WTC11 (cell line): ENCODE measurements around the gene PRMT9. TPM values are rescaled to one million over a fixed set of nuclear protein-coding genes. Genes with fewer than 3 reads are reported as not detected.

Experiments used
- ATAC-seq: fragments of 200-7000 bp; cut with Tn5 transposase; 2 replicates; pipeline ENCODE4 v1.10.0; 2021; ENCODE audit warnings: mild to moderate bottlenecking, moderate library complexity
- CTCF ChIA-PET: fragments of 300-600 bp; sonication (Branson Sonifier 250); formaldehyde crosslinking; loops from one replicate; lab custom pipeline; 2021; ENCODE audit warnings: antibody characterized with exemption; lab: Charles Lee
- POLR2A ChIA-PET: fragments of 350-600 bp; sonication (Branson Sonifier 250); formaldehyde crosslinking; loops from one replicate; lab custom pipeline; 2021; ENCODE audit warnings: antibody characterized with exemption; lab: Charles Lee
- DNase-seq: peaks from one replicate; pipeline ENCODE4 v3.0.0; 2021; ENCODE audit warnings: low spot score
- H3K27ac Mint-ChIP-seq: 2 replicates; pipeline ENCODE4 v1.8.0; 2021; ENCODE audit warnings: mixed read lengths
- H3K27me3 Mint-ChIP-seq: 2 replicates; pipeline ENCODE4 v1.8.0; 2021; ENCODE audit warnings: low read depth, mild to moderate bottlenecking, moderate library complexity, mixed read lengths
- H3K36me3 Mint-ChIP-seq: 2 replicates; pipeline ENCODE4 v1.8.0; 2021; ENCODE audit warnings: mixed read lengths
- H3K4me1 Mint-ChIP-seq: 2 replicates; pipeline ENCODE4 v1.8.0; 2022; ENCODE audit warnings: mixed read lengths
- H3K4me3 Mint-ChIP-seq: 2 replicates; pipeline ENCODE4 v1.8.0; 2021; ENCODE audit warnings: mild to moderate bottlenecking, moderate library complexity, mixed read lengths
- H3K9me3 Mint-ChIP-seq: 2 replicates; pipeline ENCODE4 v1.8.0; 2021; ENCODE audit warnings: mixed read lengths
- ATF1 ChIP-seq: sonication (generic); formaldehyde crosslinking; IDR thresholded peaks from 2 replicates; pipeline ENCODE4 v1.8.1; 2023; ENCODE audit warnings: mild to moderate bottlenecking, moderate library complexity, missing genetic modification reagents
- EMX1 ChIP-seq: fragments of 250-450 bp; sonication (Bioruptor Pico); IDR thresholded peaks from 2 replicates; pipeline ENCODE4 v1.8.0; 2021; ENCODE audit warnings: mild to moderate bottlenecking
- HMGA2 ChIP-seq: fragments of 250-450 bp; sonication (Bioruptor Pico); IDR thresholded peaks from 2 replicates; pipeline ENCODE4 v1.4.0; 2021; ENCODE audit warnings: mild to moderate bottlenecking, moderate library complexity
- SP1 ChIP-seq: sonication (generic); formaldehyde crosslinking; conservative IDR thresholded peaks from 2 replicates; pipeline ENCODE4 v1.8.1; 2022; ENCODE audit warnings: missing genetic modification reagents
- total RNA-seq: library from RNA; stranded (reverse); gene quantifications from 3 replicates; pipeline ENCODE4 v1.2.3, GENCODE V29; 2021
- TF ChIP-seq, protein P1 (sequence below): sonication (generic); formaldehyde crosslinking; IDR thresholded peaks from 2 replicates; pipeline ENCODE4 v1.8.0; 2022; ENCODE audit warnings: missing genetic modification reagents
- TF ChIP-seq, protein P2 (sequence below): sonication (generic); formaldehyde crosslinking; IDR thresholded peaks from 2 replicates; pipeline ENCODE4 v1.8.1; 2023; ENCODE audit warnings: mild to moderate bottlenecking, missing genetic modification reagents
- TF ChIP-seq, protein P3 (sequence below): fragments of 250-450 bp; sonication (Bioruptor Pico); IDR thresholded peaks from 2 replicates; pipeline ENCODE4 v1.9.0; 2021; ENCODE audit warnings: mild to moderate bottlenecking
- TF ChIP-seq, protein P4 (sequence below): fragments of 250-450 bp; sonication (Bioruptor Pico); IDR thresholded peaks from 2 replicates; pipeline ENCODE4 v1.9.0; 2021; ENCODE audit warnings: mild to moderate bottlenecking, borderline replicate concordance
- TF ChIP-seq, protein P5 (sequence below): fragments of 250-450 bp; sonication (Bioruptor Pico); IDR thresholded peaks from 2 replicates; pipeline ENCODE4 v1.9.0; 2021; ENCODE audit warnings: moderate library complexity, mild to moderate bottlenecking, inconsistent platforms, borderline replicate concordance

PRMT9 gene
- total RNA-seq, 1 experiment from 2014 or later = 11.4 TPM

DNA sequence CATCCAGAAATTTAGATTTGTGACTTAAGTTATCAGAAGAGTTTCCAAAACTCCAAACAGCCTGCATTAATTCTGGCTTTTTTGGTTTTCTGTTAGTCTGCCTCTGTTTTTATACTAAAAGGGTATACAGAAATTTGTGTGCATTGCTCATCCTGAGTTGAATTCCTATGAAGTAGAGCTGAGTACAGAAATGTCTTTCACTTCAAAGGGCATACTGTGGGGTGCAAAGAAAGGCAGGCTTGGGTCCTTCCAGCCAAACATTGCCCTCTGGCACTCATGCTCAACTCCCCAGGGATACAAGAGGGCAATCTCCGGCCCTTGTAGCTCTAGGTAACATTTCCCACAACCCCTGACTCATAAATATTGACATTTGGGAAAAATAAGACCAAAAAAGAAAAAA lies 94.4 kb downstream of the PRMT9 start:
- no peak overlapping the region for H3K4me3 Mint-ChIP-seq
- TF ChIP-seq, protein P1, sequence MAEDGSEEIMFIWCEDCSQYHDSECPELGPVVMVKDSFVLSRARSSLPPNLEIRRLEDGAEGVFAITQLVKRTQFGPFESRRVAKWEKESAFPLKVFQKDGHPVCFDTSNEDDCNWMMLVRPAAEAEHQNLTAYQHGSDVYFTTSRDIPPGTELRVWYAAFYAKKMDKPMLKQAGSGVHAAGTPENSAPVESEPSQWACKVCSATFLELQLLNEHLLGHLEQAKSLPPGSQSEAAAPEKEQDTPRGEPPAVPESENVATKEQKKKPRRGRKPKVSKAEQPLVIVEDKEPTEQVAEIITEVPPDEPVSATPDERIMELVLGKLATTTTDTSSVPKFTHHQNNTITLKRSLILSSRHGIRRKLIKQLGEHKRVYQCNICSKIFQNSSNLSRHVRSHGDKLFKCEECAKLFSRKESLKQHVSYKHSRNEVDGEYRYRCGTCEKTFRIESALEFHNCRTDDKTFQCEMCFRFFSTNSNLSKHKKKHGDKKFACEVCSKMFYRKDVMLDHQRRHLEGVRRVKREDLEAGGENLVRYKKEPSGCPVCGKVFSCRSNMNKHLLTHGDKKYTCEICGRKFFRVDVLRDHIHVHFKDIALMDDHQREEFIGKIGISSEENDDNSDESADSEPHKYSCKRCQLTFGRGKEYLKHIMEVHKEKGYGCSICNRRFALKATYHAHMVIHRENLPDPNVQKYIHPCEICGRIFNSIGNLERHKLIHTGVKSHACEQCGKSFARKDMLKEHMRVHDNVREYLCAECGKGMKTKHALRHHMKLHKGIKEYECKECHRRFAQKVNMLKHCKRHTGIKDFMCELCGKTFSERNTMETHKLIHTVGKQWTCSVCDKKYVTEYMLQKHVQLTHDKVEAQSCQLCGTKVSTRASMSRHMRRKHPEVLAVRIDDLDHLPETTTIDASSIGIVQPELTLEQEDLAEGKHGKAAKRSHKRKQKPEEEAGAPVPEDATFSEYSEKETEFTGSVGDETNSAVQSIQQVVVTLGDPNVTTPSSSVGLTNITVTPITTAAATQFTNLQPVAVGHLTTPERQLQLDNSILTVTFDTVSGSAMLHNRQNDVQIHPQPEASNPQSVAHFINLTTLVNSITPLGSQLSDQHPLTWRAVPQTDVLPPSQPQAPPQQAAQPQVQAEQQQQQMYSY (CRISPR knock-in tag) = no peak
- TF ChIP-seq SP1 (CRISPR knock-in tag) = no peak
- no peak for TF ChIP-seq EMX1 (CRISPR knock-in tag)
- TF ChIP-seq, protein P2, sequence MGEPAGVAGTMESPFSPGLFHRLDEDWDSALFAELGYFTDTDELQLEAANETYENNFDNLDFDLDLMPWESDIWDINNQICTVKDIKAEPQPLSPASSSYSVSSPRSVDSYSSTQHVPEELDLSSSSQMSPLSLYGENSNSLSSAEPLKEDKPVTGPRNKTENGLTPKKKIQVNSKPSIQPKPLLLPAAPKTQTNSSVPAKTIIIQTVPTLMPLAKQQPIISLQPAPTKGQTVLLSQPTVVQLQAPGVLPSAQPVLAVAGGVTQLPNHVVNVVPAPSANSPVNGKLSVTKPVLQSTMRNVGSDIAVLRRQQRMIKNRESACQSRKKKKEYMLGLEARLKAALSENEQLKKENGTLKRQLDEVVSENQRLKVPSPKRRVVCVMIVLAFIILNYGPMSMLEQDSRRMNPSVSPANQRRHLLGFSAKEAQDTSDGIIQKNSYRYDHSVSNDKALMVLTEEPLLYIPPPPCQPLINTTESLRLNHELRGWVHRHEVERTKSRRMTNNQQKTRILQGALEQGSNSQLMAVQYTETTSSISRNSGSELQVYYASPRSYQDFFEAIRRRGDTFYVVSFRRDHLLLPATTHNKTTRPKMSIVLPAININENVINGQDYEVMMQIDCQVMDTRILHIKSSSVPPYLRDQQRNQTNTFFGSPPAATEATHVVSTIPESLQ (CRISPR knock-in tag) = no peak
- TF ChIP-seq, protein P3, sequence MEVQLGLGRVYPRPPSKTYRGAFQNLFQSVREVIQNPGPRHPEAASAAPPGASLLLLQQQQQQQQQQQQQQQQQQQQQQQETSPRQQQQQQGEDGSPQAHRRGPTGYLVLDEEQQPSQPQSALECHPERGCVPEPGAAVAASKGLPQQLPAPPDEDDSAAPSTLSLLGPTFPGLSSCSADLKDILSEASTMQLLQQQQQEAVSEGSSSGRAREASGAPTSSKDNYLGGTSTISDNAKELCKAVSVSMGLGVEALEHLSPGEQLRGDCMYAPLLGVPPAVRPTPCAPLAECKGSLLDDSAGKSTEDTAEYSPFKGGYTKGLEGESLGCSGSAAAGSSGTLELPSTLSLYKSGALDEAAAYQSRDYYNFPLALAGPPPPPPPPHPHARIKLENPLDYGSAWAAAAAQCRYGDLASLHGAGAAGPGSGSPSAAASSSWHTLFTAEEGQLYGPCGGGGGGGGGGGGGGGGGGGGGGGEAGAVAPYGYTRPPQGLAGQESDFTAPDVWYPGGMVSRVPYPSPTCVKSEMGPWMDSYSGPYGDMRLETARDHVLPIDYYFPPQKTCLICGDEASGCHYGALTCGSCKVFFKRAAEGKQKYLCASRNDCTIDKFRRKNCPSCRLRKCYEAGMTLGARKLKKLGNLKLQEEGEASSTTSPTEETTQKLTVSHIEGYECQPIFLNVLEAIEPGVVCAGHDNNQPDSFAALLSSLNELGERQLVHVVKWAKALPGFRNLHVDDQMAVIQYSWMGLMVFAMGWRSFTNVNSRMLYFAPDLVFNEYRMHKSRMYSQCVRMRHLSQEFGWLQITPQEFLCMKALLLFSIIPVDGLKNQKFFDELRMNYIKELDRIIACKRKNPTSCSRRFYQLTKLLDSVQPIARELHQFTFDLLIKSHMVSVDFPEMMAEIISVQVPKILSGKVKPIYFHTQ (CRISPR knock-in tag) = no peak
- no peak for TF ChIP-seq HMGA2 (CRISPR knock-in tag)
- TF ChIP-seq, protein P4, sequence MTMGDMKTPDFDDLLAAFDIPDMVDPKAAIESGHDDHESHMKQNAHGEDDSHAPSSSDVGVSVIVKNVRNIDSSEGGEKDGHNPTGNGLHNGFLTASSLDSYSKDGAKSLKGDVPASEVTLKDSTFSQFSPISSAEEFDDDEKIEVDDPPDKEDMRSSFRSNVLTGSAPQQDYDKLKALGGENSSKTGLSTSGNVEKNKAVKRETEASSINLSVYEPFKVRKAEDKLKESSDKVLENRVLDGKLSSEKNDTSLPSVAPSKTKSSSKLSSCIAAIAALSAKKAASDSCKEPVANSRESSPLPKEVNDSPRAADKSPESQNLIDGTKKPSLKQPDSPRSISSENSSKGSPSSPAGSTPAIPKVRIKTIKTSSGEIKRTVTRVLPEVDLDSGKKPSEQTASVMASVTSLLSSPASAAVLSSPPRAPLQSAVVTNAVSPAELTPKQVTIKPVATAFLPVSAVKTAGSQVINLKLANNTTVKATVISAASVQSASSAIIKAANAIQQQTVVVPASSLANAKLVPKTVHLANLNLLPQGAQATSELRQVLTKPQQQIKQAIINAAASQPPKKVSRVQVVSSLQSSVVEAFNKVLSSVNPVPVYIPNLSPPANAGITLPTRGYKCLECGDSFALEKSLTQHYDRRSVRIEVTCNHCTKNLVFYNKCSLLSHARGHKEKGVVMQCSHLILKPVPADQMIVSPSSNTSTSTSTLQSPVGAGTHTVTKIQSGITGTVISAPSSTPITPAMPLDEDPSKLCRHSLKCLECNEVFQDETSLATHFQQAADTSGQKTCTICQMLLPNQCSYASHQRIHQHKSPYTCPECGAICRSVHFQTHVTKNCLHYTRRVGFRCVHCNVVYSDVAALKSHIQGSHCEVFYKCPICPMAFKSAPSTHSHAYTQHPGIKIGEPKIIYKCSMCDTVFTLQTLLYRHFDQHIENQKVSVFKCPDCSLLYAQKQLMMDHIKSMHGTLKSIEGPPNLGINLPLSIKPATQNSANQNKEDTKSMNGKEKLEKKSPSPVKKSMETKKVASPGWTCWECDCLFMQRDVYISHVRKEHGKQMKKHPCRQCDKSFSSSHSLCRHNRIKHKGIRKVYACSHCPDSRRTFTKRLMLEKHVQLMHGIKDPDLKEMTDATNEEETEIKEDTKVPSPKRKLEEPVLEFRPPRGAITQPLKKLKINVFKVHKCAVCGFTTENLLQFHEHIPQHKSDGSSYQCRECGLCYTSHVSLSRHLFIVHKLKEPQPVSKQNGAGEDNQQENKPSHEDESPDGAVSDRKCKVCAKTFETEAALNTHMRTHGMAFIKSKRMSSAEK = no peak
- TF ChIP-seq ATF1 (CRISPR knock-in tag) = no peak
- TF ChIP-seq, protein P5, sequence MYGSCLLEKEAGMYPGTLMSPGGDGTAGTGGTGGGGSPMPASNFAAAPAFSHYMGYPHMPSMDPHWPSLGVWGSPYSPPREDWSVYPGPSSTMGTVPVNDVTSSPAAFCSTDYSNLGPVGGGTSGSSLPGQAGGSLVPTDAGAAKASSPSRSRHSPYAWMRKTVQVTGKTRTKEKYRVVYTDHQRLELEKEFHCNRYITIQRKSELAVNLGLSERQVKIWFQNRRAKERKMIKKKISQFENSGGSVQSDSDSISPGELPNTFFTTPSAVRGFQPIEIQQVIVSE (CRISPR knock-in tag) = no peak
- TF ChIP-seq, all 79 proteins: peak for 0
- Mint-ChIP-seq H3K36me3 (peaks cover 10% of the 10 kb centered on the region), H3K27ac (no peak overlapping the region), H3K27me3 (no peaks in the 10 kb centered on the region), H3K4me1 (peaks cover 23% of the 10 kb centered on the region), H3K9me3 (peaks cover 20% of the 10 kb centered on the region)
- no peak for DNase-seq
- POLR2A ChIA-PET = no interaction called here
- ATAC-seq = peak; percentile 27; the same call in 1 of the 2 replicates
- CTCF ChIA-PET = interaction anchor here (0.7 to 3.2 kb wide), 14 partner anchors 28 to 570 kb away, joined by 3 to 40 read pairs (median 8); partner anchors contain the start of genes EDNRA and TMEM184C

Other genes starting within 250 kb of the PRMT9 start
- gene EDNRA, start 203.1 kb downstream of the PRMT9 start, total RNA-seq = 2.1 to 2.5 TPM (median 2.3 TPM) in 3 replicates
- gene TMEM184C, start 66.8 kb downstream of the PRMT9 start, total RNA-seq = 42.3 to 43.7 TPM (median 43.4 TPM) in 3 replicates
- gene ARHGAP10, start 47.9 kb upstream of the PRMT9 start, total RNA-seq = 7.1 to 9.6 TPM (median 8.0 TPM) in 3 replicates